H1 (cell line): ENCODE results near the gene LRP5. TPM values are rescaled to one million over a fixed set of nuclear protein-coding genes. Genes with fewer than 3 reads are reported as not detected.

ENCODE experiments used
- BCL11A ChIP-seq, 2 experiments: IDR thresholded peaks; one replicate each; pipeline ENCODE4 v1.6.1; 2011; ENCODE audit warnings: low read depth in 2 of 2, low read length in 2 of 2, mild to moderate bottlenecking in 2 of 2
- EGR1 ChIP-seq: IDR thresholded peaks from 2 replicates; pipeline ENCODE4 v1.6.1; 2011; ENCODE audit warnings: low read depth, low read length, borderline replicate concordance
- FOSL1 ChIP-seq: IDR thresholded peaks from 2 replicates; pipeline ENCODE4 v1.6.1; 2011; ENCODE audit warnings: mild to moderate bottlenecking, low read depth, low read length, moderate library complexity; ENCODE audit not compliant: insufficient read depth
- JUND ChIP-seq: IDR thresholded peaks from 2 replicates; pipeline ENCODE4 v1.6.1; 2011; ENCODE audit warnings: mild to moderate bottlenecking, improper control_type of control experiment, low read length
- TAF1 ChIP-seq: IDR thresholded peaks from 2 replicates; pipeline ENCODE4 v1.6.1; 2011; ENCODE audit warnings: mild to moderate bottlenecking, low read depth, low read length
- polyA plus RNA-seq, 7 experiments: library from polyadenylated mRNA; depleted of rRNA in 3 of 7; stranded (reverse) in 5 of 7; unstranded in 2 of 7; fragments of >200 nt in 5 of 7; fragments of 200-250 nt in 2 of 7; gene quantifications; 1 replicate in 5 of 7; 2 replicates in 1 of 7; 4 replicates in 1 of 7; pipeline versions ENCODE4 v1.2.1 to v1.2.3, GENCODE V29; 2011 to 2013; ENCODE audit warnings: missing spikeins in 2 of 7, mixed read lengths in 2 of 7
- total RNA-seq: library from RNA; stranded (reverse); fragmentation: NEBNext Ultra II Directional; extraction: Animal tissue kit (Norgen Biotek cat#: 25700); gene quantifications from 2 replicates; pipeline ENCODE4 v1.2.1, GENCODE V29; 2021

Gene LRP5
- total and polyA plus RNA-seq, 2 of the 8 experiments (the other 6 are each of a cell fraction or from before 2014, with no cell fraction given), result 19.0 to 38.9 TPM

- TF ChIP-seq FOSL1 (no peak), EGR1 (no peak), TAF1 (no peak), BCL11A (IDR thresholded peaks at IDR 0.05; ENCODE audit: low read depth in 2 of 2, low read length in 2 of 2) (no peak), JUND (no peak)
Measured at GRCh38 chr11:68457216-68457897, 145.0 kb downstream of the LRP5 start (continued).
